GM21367 (cell line): Measurements from ENCODE around the gene NEK7.
"Not testable (repeated sequence)": the region's sequence is repeated elsewhere in the genome, so short reads cannot be mapped to it uniquely, and the experiment has no call there.

Experiments used
- ATAC-seq: cut with Tn5 transposase; IDR thresholded peaks from one replicate; pipeline ENCODE4 v1.9.1; 2021; ENCODE audit not compliant: unreplicated experiment

Gene NEK7

DNA sequence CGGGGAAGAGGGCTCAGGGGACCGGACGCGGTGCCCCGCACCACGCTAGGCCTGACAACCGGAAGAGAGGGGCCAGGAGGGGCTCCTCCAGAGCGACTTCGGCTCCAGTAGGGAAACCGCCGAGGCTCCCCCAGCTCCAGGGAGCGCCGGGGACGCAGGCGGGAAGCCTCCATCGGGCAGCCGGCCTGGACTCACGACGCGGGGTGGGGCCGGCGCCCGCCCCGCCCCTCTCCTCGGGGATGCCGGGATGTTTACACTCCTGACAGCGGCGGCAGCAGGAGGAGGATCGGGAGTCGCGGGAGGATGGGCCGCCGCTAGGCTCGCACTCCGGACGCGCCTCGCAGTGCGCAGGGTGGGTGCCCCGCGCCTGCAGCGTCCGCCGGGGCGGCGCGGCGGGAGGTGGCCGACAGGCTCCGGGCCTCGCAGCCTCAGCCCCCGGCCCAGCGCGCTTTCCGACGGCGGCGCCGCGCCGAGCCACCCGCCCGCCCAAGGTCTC lies at the start of gene NEK7:
NEK7 (plus strand) TSS at position 254 of the 496 bp plus-strand sequence. CDS start 75,583 bp downstream, outside the sequence.
- peak; percentile 43 for ATAC-seq

DNA sequence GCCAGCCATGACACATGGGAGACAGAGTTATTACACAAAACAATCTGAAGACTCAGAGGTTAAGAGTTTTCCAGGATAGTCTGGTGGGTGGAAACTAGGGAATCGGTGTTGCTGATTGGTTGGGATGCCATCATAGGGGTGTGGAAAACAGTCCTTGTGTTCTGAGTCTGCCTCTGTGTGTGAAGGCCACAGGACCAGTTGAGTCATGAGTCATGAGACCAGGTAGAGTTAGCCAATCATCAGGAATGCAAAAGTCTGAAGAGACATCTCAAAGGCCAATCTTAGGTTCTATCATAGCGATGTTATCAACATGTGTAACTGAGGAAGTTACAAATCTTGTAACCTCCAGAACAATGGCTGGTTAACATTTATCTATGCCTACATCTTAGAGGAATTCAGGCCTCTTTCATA lies 49.7 kb upstream of the NEK7 start:
- no peak for ATAC-seq

GRCh38 chr1:198108636-198109370 lies 48.0 kb upstream of the NEK7 start:
- ATAC-seq = no peak

DNA sequence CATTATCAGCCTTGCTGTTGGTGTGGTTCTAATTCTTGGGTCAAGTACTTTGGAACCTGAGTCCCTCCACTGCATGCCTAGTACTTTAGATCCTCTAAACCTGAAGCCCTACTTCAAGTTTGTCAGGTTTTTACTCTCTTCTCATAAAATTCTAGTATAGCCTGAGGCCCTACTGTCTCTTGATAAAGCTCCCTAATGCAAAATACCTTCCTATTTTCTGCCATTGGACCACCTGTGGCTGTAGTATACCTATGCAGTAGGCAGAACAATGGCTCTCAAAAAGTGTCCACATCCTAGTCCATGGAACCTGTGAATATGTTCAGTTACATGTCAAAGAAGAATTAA lies 47.5 kb upstream of the NEK7 start:
- no peak for ATAC-seq

GRCh38 chr1:198113342-198113750 lies 43.5 kb upstream of the NEK7 start:
- no peak for ATAC-seq

GRCh38 chr1:198116069-198116468 lies 40.7 kb upstream of the NEK7 start:
- ATAC-seq = no peak

DNA sequence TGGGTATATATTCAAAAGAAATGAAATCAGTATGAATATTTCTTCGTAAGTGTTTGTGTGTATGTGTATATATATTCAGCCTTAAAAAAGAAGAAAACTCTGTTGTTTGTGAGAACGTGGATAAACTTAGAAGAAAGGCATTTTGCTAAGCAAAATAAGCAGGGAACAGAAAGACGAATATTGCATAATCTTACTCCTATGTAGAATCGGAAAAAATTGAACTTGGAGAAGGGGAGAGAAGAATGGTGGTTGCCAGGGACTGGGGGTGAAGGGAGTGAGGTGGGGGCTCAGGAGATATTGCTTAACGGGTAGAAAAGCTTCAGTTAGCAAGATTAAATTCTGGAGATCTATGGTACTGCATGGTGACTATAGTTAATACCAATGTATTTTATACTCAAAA lies 40.3 kb upstream of the NEK7 start:
- no peak for ATAC-seq

DNA sequence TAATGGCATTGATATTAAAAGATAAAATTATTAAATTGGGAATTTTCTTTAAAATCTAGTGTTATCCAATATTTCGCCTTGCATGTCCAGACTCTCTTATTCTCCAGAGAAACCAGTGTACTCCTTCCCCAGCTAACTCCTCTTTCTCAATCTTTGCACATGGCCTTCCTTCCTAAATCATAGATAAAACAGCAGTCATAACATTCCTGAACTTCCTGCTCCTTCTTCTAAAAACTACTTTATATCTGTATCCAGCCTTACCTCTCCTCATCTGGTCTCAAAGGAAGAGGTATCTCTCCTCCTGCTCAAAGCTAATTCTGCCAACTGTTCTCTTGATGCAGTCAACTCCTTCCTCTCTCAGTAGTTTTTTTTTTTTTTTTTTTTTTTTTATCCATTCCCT lies 39.5 kb upstream of the NEK7 start:
- no peak for ATAC-seq

GRCh38 chr1:198118134-198118533 lies 38.7 kb upstream of the NEK7 start:
- ATAC-seq = no peak

DNA sequence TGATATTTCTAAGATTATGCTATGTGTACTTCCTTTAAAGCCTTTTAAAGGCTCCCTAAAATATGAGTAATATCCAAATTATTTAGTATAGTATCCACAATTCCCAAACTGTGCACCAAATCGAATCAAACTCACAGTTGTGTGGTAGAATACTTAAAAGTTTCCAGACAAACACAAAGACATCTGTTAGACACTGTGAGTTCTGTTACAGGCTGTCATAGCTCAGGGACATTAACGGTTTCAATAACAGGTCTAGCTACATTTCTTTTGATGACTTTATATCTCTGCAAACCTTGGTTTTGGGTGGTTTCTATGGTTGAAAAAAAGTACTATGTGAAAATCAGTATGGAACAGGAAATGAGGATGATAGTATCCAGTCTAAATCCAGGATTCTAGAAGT lies 36.9 kb upstream of the NEK7 start:
- no peak for ATAC-seq

GRCh38 chr1:198121056-198121826 lies 35.6 kb upstream of the NEK7 start:
- ATAC-seq = no peak

GRCh38 chr1:198122693-198123092 lies 34.1 kb upstream of the NEK7 start:
- ATAC-seq = no peak

GRCh38 chr1:198123133-198123532 lies 33.7 kb upstream of the NEK7 start:
- no peak for ATAC-seq

- no peak for ATAC-seq
Measured at GRCh38 chr1:198124673-198125072, 32.1 kb upstream of the NEK7 start.

- no peak for ATAC-seq
Measured at GRCh38 chr1:198125995-198126735, 30.6 kb upstream of the NEK7 start.

- no peak for ATAC-seq
Measured at GRCh38 chr1:198128533-198128932, 28.3 kb upstream of the NEK7 start.

- not testable (repeated sequence) for ATAC-seq
Measured at GRCh38 chr1:198130053-198130452, 26.7 kb upstream of the NEK7 start.

GRCh38 chr1:198132060-198132781 lies 24.6 kb upstream of the NEK7 start:
- peak; percentile 93 for ATAC-seq

GRCh38 chr1:198134252-198134651 lies 22.5 kb upstream of the NEK7 start:
- ATAC-seq = no peak

DNA sequence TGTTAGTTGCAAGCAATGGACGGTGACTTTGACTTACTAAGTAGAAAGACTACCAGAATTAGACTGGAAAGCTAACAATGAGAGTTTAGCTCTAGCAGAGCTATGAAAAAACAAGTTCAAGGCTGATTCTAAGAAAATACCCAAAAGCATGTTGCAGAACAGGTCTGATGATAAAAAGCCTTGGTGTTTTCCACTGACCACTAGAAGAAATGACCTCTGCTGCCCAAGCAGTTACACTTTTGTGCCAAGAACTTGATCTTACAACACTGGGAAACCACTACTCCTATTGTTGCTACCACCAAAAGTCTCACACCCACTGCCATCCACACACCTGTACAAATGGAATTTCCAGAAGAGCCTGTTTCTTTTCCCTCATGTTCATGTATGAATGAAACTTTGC lies 21.4 kb upstream of the NEK7 start:
- ATAC-seq = no peak
